Natural killer cell (primary cell): Measurements from ENCODE around the gene SLC52A3. TPM values are rescaled to one million over a fixed set of nuclear protein-coding genes. Genes with fewer than 3 reads are reported as not detected.

ENCODE experiments used
- ATAC-seq, 3 donors: fragments of 150-1000 bp in 2 of 3; fragments of 200-7000 bp in 1 of 3; cut with Tn5 transposase; 1 replicate in 1 of 3; 2 replicates in 2 of 3; pipeline ENCODE4 v1.10.0; 2021; ENCODE audit warnings: mild to moderate bottlenecking in 2 of 3, moderate library complexity in 2 of 3
- DNase-seq, 2 donors: peaks; one replicate each; pipeline versions ENCODE4 v3.0.0 to v3.0.0-alpha.2; 2013 to 2021; ENCODE audit warnings: mixed read lengths in 1 of 2
- H3K27ac ChIP-seq: one replicate; pipeline ENCODE4 v1.5.1; 2013; ENCODE audit warnings: mild to moderate bottlenecking, low read length
- H3K27me3 ChIP-seq: one replicate; pipeline ENCODE4 v1.6.1; 2013; ENCODE audit warnings: low read length; ENCODE audit not compliant: control insufficient read depth, insufficient read depth
- H3K36me3 ChIP-seq: one replicate; pipeline ENCODE4 v1.6.1; 2013; ENCODE audit warnings: low read length; ENCODE audit not compliant: control insufficient read depth, insufficient read depth
- H3K4me1 ChIP-seq: one replicate; pipeline ENCODE4 v1.6.1; 2013; ENCODE audit warnings: low read length; ENCODE audit not compliant: control insufficient read depth, insufficient read depth
- H3K4me3 ChIP-seq: one replicate; pipeline ENCODE4 v1.5.1; 2013; ENCODE audit warnings: low read length
- H3K9me3 ChIP-seq: one replicate; pipeline ENCODE4 v1.6.1; 2013; ENCODE audit warnings: low read length; ENCODE audit not compliant: control insufficient read depth, insufficient read depth
- H3K27ac Mint-ChIP-seq, 2 donors: one replicate each; pipeline ENCODE4 v1.8.0; 2022; ENCODE audit warnings: mild to moderate bottlenecking in 2 of 2, mixed read lengths in 2 of 2, moderate library complexity in 1 of 2
- H3K27me3 Mint-ChIP-seq, 2 donors: one replicate each; pipeline ENCODE4 v1.8.0; 2022; ENCODE audit warnings: low read depth in 2 of 2, mixed read lengths in 2 of 2
- H3K36me3 Mint-ChIP-seq: one replicate; pipeline ENCODE4 v1.8.0; 2022; ENCODE audit warnings: mixed read lengths
- H3K4me1 Mint-ChIP-seq, 2 donors: one replicate each; pipeline ENCODE4 v1.8.0; 2022; ENCODE audit warnings: mixed read lengths in 2 of 2
- H3K4me3 Mint-ChIP-seq: one replicate; pipeline ENCODE4 v1.8.0; 2022; ENCODE audit warnings: mild to moderate bottlenecking, moderate library complexity, mixed read lengths
- H3K9me3 Mint-ChIP-seq, 2 donors: one replicate each; pipeline ENCODE4 v1.8.0; 2022; ENCODE audit warnings: mixed read lengths in 2 of 2
- WGBS: methylation state at CpG from one replicate; pipeline ENCODE4 v1.1.7; 2013; ENCODE audit warnings: missing lambda C conversion rate; ENCODE audit not compliant: insufficient coverage; 5-methylcytosine and 5-hydroxymethylcytosine counted together
- intact Hi-C: fragments of 100-400 bp; cut with micrococcal nuclease; formaldehyde crosslinking; loops from one replicate; pipeline ENCODE4 v1.14.2; 2022
- total RNA-seq, 4 donors: library from RNA; stranded (reverse); fragments of 120-200 nt in 1 of 4; gene quantifications; one replicate each; pipeline versions ENCODE4 v1.2.3 to v1.2.4, GENCODE V29; 2013 to 2022
- TF ChIP-seq, protein P1 (sequence below): fragments of 200-600 bp; IDR thresholded peaks from one replicate; pipeline ENCODE4 v1.8.0; 2022; ENCODE audit warnings: antibody characterized with exemption

The SLC52A3 gene
- total RNA-seq, 3 donors from 2014 or later (not counting 1 experiment from before 2014, with no cell fraction given), result not detected

DNA sequence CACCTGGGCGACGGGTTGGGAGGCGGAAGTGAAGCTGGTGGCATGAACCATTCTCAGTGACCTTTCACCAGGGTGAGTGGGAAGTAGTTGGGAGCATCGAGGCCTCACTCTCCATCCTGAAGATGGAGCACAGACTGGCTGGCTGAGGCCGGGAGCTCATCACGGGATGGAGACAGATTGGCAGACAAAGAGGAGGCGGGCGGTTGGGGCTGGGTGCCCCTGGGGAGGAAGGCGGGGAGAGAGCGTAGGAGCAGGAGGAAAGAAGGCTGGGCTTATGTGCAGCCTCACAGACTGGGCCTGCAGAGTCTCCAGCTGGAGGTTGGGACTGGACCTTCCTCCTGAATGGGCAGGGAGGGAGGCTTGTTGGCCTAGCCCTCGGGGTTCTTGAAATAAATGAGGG, 48.5 kb downstream of the SLC52A3 start:
- DNase-seq, result no peak
- H3K27me3 ChIP-seq, result no peaks in the 10 kb centered on the region
- no peaks in the 10 kb centered on the region for H3K36me3 Mint-ChIP-seq
- no peak overlapping the region for H3K4me3 Mint-ChIP-seq
- H3K9me3 ChIP-seq, result no peaks in the 10 kb centered on the region
- intact Hi-C loops, result no loop called here
- H3K4me1 ChIP-seq, result no peaks in the 10 kb centered on the region
- no peak overlapping the region for H3K27ac Mint-ChIP-seq
- no peaks in the 10 kb centered on the region for H3K4me1 Mint-ChIP-seq
- no peak overlapping the region for H3K4me3 ChIP-seq
- 89% methylated on average over 10 of the region's 11 CpGs for WGBS
- TF ChIP-seq, protein P1, sequence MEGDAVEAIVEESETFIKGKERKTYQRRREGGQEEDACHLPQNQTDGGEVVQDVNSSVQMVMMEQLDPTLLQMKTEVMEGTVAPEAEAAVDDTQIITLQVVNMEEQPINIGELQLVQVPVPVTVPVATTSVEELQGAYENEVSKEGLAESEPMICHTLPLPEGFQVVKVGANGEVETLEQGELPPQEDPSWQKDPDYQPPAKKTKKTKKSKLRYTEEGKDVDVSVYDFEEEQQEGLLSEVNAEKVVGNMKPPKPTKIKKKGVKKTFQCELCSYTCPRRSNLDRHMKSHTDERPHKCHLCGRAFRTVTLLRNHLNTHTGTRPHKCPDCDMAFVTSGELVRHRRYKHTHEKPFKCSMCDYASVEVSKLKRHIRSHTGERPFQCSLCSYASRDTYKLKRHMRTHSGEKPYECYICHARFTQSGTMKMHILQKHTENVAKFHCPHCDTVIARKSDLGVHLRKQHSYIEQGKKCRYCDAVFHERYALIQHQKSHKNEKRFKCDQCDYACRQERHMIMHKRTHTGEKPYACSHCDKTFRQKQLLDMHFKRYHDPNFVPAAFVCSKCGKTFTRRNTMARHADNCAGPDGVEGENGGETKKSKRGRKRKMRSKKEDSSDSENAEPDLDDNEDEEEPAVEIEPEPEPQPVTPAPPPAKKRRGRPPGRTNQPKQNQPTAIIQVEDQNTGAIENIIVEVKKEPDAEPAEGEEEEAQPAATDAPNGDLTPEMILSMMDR, result no peak
- ATAC-seq, result no peak
- peaks cover 19 to 21% of the 10 kb centered on the region in 2 donors for H3K27me3 Mint-ChIP-seq
- no peaks in the 10 kb centered on the region for H3K36me3 ChIP-seq
- no peaks in the 10 kb centered on the region for H3K9me3 Mint-ChIP-seq
- no peak overlapping the region for H3K27ac ChIP-seq

DNA sequence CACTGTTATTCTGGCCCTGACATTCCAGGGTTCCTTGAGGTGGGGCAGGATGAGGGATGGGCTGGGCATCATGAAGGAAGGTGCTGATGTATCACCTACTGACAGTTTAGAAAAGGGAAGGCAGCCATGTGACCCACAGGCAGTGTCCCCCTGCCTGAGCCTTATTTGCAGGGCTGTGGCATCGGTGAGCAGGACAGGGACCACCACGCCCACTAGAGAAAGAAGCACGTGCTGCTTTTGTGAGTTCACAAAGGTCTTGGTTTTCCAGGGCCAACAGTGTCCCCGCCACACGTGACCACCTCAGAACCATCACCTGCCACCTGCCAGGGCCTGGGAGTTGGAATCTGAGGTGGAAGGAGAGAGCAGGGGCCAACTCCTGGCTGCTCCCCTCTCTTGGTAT, 49.2 kb downstream of the SLC52A3 start:
- H3K27me3 ChIP-seq, result no peaks in the 10 kb centered on the region
- no peak overlapping the region for H3K4me3 Mint-ChIP-seq
- no peaks in the 10 kb centered on the region for H3K36me3 Mint-ChIP-seq
- H3K9me3 ChIP-seq, result no peaks in the 10 kb centered on the region
- no peaks in the 10 kb centered on the region for H3K4me1 ChIP-seq
- no peak for DNase-seq
- intact Hi-C loops, result no loop called here
- H3K36me3 ChIP-seq, result no peaks in the 10 kb centered on the region
- H3K27me3 Mint-ChIP-seq, result peaks cover 16 to 19% of the 10 kb centered on the region in 2 donors
- TF ChIP-seq, protein P1, result no peak
- no peaks in the 10 kb centered on the region for H3K4me1 Mint-ChIP-seq
- no peak overlapping the region for H3K27ac ChIP-seq
- no peak for ATAC-seq
- no peaks in the 10 kb centered on the region for H3K9me3 Mint-ChIP-seq
- WGBS, result 77% methylated on average over 5 of the region's 5 CpGs
- no peak overlapping the region for H3K4me3 ChIP-seq
- no peak overlapping the region for H3K27ac Mint-ChIP-seq

DNA sequence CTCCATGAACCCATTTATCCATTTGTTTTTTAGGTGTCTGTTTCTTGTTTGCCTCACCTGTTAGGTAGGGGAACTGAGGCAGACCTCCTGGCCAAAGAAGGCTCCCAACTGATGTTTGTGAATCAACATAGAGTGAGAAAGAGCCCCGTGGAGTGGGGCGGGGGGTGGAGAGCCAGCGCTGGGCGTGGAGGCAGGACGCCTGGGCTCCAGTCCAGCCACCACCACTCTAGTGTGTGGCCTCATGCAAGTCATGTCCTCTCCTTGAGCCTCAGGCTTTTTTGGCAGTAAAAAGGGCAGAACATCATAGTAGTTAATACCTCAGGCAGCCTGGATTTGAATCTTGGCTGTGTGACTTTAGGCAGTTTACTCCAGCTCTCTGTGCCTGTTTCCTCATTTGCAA, 50.5 kb downstream of the SLC52A3 start:
- H3K4me3 Mint-ChIP-seq, result no peak overlapping the region
- no peaks in the 10 kb centered on the region for H3K27me3 ChIP-seq
- no peaks in the 10 kb centered on the region for H3K9me3 ChIP-seq
- H3K36me3 Mint-ChIP-seq, result no peaks in the 10 kb centered on the region
- H3K4me1 Mint-ChIP-seq, result no peaks in the 10 kb centered on the region
- H3K4me3 ChIP-seq, result no peak overlapping the region
- WGBS, result 71% methylated on average over 5 of the region's 5 CpGs
- no peaks in the 10 kb centered on the region for H3K36me3 ChIP-seq
- intact Hi-C loops, result no loop called here
- no peaks in the 10 kb centered on the region for H3K4me1 ChIP-seq
- no peaks in the 10 kb centered on the region for H3K9me3 Mint-ChIP-seq
- H3K27ac Mint-ChIP-seq, result no peak overlapping the region
- ATAC-seq (no peak), DNase-seq (no peak)
- H3K27me3 Mint-ChIP-seq, result peaks cover 17 to 21% of the 10 kb centered on the region in 2 donors
- no peak overlapping the region for H3K27ac ChIP-seq
- TF ChIP-seq, protein P1, result no peak

DNA sequence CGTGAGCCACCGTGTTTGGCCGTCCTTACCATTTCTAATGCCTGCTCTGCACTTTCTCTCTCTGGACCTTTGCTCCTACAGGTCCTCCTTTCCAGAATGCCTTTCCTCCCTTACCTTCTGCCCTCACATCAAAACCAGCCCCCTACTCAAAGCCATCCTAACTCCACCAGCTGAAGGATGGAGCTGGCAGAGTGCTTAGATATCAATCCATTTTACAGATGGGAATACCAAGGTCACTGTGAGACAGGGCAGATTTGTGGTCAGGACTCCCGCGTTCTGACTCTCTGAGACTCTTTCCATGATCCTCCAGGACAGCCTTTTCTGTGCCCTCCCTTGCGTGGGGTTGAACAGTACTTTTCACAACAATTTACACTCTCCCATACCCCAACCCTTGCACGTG, 51.0 kb downstream of the SLC52A3 start:
- Histone ChIP-seq H3K36me3 (no peaks in the 10 kb centered on the region), H3K4me3 (no peak overlapping the region), H3K27ac (no peak overlapping the region), H3K27me3 (no peaks in the 10 kb centered on the region), H3K9me3 (no peaks in the 10 kb centered on the region), H3K4me1 (no peaks in the 10 kb centered on the region)
- no peak for ATAC-seq
- Mint-ChIP-seq H3K36me3 (no peaks in the 10 kb centered on the region), H3K4me1 (no peaks in the 10 kb centered on the region), H3K9me3 (no peaks in the 10 kb centered on the region), H3K4me3 (no peak overlapping the region), H3K27me3 (peaks cover 17 to 21% of the 10 kb centered on the region in 2 donors), H3K27ac (no peak overlapping the region)
- DNase-seq, result no peak
- 85% methylated on average over 7 of the region's 7 CpGs for WGBS
- intact Hi-C loops, result no loop called here
- TF ChIP-seq, protein P1, result no peak
